Measurements from ENCODE around the gene POLR3H. TPM values are rescaled to one million over a fixed set of nuclear protein-coding genes. Genes with fewer than 3 reads are reported as not detected.

Gene POLR3H
- total RNA-seq, 4 donors from 2014 or later: 5.6 to 8.4 (median 7.0) TPM

DNA sequence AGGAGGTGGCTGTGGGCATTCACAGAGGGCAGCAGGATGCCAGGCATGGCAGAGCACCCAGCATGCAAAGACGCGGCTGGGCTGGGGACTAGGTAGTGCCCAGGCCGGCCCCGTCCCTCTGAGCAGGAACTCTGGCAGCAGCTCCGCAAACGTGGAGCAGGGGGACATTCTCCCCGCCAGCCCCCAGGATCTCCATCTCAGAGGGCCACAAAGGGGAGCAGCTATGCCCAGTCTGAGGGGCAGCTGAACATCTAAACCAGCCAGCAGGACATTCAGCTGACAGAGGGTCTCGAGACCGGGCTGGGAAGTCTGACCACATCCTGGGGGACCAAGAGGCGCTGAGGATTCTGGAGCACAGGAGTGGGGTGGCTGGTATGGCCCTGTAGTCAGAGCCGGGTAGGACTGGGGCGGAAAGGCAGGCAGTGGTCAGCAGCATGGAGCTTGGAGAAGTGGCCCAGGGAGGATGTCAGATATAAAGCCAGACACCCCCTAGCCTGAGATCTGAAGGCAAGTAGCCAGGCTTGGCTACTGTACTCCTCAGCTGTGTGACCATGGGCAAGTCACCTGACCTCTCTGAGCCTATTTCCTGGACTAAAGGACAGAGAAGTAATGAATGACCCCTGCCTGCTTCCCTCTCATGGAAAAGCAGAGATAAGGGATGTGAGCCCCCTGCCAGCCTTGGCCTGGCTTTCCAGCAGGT lies 35.2 kb upstream of the POLR3H start:
- 96% methylated on average over 12 of the region's 12 CpGs; no CpG with 5 or more reads in 1 of the 2 donors for WGBS, 2 donors (ENCODE audit: low coverage in 1 of 2)
- Histone ChIP-seq H3K9me3 (no peaks in the 10 kb centered on the region), H3K27me3 (no peaks in the 10 kb centered on the region), H3K4me1 (peaks cover 0 to 3% (median 0%) of the 10 kb centered on the region in 4 donors), H3K4me3 (no peak overlapping the region), H3K36me3 (peaks cover 0 to 18% (median 8%) of the 10 kb centered on the region in 4 donors), H3K27ac (no peak overlapping the region)
- in situ Hi-C loops (cut with MboI; ENCODE audit: low pct_ligation_motif_present in 1 of 4, low pct_unique_long_range_greater_than_20kb in 1 of 4, low sequenced_read_pairs in 3 of 4): no loop called here
- no peak for DNase-seq
- intact Hi-C loops (cut with DNase I; ENCODE audit: low total_unique reads): no loop called here
- no peak for TF ChIP-seq POLR2A (IDR thresholded peaks at IDR 0.05)
- TF ChIP-seq, protein P1, sequence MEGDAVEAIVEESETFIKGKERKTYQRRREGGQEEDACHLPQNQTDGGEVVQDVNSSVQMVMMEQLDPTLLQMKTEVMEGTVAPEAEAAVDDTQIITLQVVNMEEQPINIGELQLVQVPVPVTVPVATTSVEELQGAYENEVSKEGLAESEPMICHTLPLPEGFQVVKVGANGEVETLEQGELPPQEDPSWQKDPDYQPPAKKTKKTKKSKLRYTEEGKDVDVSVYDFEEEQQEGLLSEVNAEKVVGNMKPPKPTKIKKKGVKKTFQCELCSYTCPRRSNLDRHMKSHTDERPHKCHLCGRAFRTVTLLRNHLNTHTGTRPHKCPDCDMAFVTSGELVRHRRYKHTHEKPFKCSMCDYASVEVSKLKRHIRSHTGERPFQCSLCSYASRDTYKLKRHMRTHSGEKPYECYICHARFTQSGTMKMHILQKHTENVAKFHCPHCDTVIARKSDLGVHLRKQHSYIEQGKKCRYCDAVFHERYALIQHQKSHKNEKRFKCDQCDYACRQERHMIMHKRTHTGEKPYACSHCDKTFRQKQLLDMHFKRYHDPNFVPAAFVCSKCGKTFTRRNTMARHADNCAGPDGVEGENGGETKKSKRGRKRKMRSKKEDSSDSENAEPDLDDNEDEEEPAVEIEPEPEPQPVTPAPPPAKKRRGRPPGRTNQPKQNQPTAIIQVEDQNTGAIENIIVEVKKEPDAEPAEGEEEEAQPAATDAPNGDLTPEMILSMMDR (IDR thresholded peaks at IDR 0.05): no peak
- TF ChIP-seq POLR2AphosphoS5 (IDR thresholded peaks at IDR 0.05): no peak

DNA sequence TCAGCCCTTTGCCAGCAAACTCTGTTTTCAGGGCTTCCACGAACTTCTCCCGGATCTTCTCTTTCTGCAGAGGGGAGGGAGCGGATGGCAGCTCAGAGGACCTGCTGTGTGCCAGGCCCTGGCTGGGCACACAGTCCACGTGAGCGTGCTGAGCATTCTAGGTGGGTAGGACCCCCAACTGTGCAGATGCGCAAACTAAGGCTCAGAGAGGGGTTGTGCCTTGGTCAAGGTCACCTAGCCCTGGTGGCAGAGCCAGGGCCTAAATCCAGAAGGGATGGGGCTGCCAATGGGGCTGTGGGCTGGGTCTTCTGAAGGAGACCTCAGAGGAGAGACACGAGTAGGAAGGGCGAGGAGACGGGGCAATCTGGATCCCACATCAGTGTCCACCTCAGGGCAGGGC lies 34.5 kb upstream of the POLR3H start:
- WGBS, 2 donors (ENCODE audit: low coverage in 1 of 2): 92% methylated on average over 9 of the region's 9 CpGs; no CpG with 5 or more reads in 1 of the 2 donors
- TF ChIP-seq, protein P1 (IDR thresholded peaks at IDR 0.05): no peak
- TF ChIP-seq POLR2A (IDR thresholded peaks at IDR 0.05): no peak
- no peak for TF ChIP-seq POLR2AphosphoS5 (IDR thresholded peaks at IDR 0.05)
- no peak for TF ChIP-seq EP300 (IDR thresholded peaks at IDR 0.05; ENCODE audit: low read depth)
- no peak overlapping the region for H3K27ac ChIP-seq
- intact Hi-C loops (cut with DNase I; ENCODE audit: low total_unique reads): no loop called here
- in situ Hi-C loops (cut with MboI; ENCODE audit: low pct_ligation_motif_present in 1 of 4, low pct_unique_long_range_greater_than_20kb in 1 of 4, low sequenced_read_pairs in 3 of 4): no loop called here
- no peak overlapping the region for H3K4me3 ChIP-seq
- H3K9me3 ChIP-seq: no peaks in the 10 kb centered on the region
- DNase-seq: no peak
- peaks cover 0 to 15% (median 8%) of the 10 kb centered on the region in 4 donors for H3K36me3 ChIP-seq
- peaks cover 0 to 3% (median 0%) of the 10 kb centered on the region in 4 donors for H3K4me1 ChIP-seq
- H3K27me3 ChIP-seq: no peaks in the 10 kb centered on the region

DNA sequence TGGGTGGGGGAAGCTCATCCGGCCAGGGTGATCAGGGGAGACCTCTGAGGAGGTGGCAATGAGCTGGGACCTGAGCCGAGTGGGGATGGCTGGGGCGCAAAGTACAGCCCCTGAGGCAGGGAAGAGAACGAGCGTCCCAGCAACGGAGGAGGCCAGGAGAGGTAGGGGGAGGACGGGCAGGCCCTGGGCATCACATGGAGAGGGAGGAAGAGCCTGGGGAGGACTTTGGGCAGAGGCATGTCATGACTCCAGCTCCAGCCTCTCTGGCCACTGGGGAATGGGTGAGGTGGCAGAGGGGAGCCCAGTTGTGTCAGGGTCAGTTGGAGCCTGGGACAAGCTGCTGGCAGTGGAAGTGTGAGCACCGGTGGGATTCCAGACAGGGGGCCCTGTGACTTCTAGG lies 33.8 kb upstream of the POLR3H start:
- no peak overlapping the region for H3K27ac ChIP-seq
- no peaks in the 10 kb centered on the region for H3K9me3 ChIP-seq
- TF ChIP-seq POLR2A (IDR thresholded peaks at IDR 0.05): no peak
- no peak for TF ChIP-seq POLR2AphosphoS5 (IDR thresholded peaks at IDR 0.05)
- TF ChIP-seq, protein P1 (IDR thresholded peaks at IDR 0.05): no peak
- no peak for TF ChIP-seq EP300 (IDR thresholded peaks at IDR 0.05; ENCODE audit: low read depth)
- peaks cover 0 to 3% (median 0%) of the 10 kb centered on the region in 4 donors for H3K4me1 ChIP-seq
- intact Hi-C loops (cut with DNase I; ENCODE audit: low total_unique reads): no loop called here
- DNase-seq: no peak
- in situ Hi-C loops (cut with MboI; ENCODE audit: low pct_ligation_motif_present in 1 of 4, low pct_unique_long_range_greater_than_20kb in 1 of 4, low sequenced_read_pairs in 3 of 4): no loop called here
- H3K36me3 ChIP-seq: peaks cover 0 to 15% (median 5%) of the 10 kb centered on the region in 4 donors
- H3K4me3 ChIP-seq: no peak overlapping the region
- no peaks in the 10 kb centered on the region for H3K27me3 ChIP-seq
- 90 to 91% methylated on average over 5 to 8 of the region's 8 CpGs for WGBS, 2 donors (ENCODE audit: low coverage in 1 of 2)

DNA sequence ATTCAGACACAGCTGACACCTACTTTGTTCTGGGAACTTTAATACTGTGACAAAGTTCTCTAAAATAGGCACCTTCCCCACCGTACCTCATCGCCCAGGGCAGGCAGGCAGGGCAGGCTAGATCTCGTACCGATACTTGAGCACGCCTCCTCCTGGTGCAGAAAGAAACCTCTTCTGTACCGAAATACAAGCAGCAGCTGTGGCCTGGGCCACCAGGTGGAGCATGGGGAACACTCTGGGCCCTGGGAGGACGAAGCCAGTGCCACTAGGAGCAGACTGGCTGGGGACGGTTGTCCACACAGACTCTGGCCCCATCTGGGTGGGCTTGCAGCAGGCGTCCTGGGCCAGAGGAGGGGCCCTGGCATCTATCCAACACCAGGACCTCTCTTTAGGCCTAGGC lies 32.6 kb upstream of the POLR3H start:
- no peaks in the 10 kb centered on the region for H3K27me3 ChIP-seq
- WGBS, 2 donors (ENCODE audit: low coverage in 1 of 2): 82% methylated on average over 9 of the region's 9 CpGs; no CpG with 5 or more reads in 1 of the 2 donors
- peaks cover 0 to 15% (median 0%) of the 10 kb centered on the region in 4 donors for H3K36me3 ChIP-seq
- in situ Hi-C loops (cut with MboI; ENCODE audit: low pct_ligation_motif_present in 1 of 4, low pct_unique_long_range_greater_than_20kb in 1 of 4, low sequenced_read_pairs in 3 of 4) (no loop called here), intact Hi-C loops (cut with DNase I; ENCODE audit: low total_unique reads) (no loop called here)
- peaks cover 0 to 3% (median 0%) of the 10 kb centered on the region in 4 donors for H3K4me1 ChIP-seq
- no peak overlapping the region for H3K4me3 ChIP-seq
- DNase-seq: peak; percentile 21
- no peak overlapping the region for H3K27ac ChIP-seq
- no peak for TF ChIP-seq EP300 (IDR thresholded peaks at IDR 0.05; ENCODE audit: low read depth)
- TF ChIP-seq, protein P1 (IDR thresholded peaks at IDR 0.05): peak in 4 of 5 experiments; percentile 34 to 59 (median 48)
- H3K9me3 ChIP-seq: no peaks in the 10 kb centered on the region
